Non-pigmented ciliary epithelial cell (primary cell): ENCODE results near the gene SESTD1.
"Not testable (repeated sequence)": the region's sequence is repeated elsewhere in the genome, so short reads cannot be mapped to it uniquely, and the experiment has no call there.

Source experiments
- DNase-seq: peaks from one replicate; pipeline ENCODE4 v3.0.0-alpha.2; 2010; ENCODE audit warnings: low read depth

The SESTD1 gene

GRCh38 chr2:179106342-179106675 is 158.3 kb downstream of the SESTD1 start:
- DNase-seq = no peak

GRCh38 chr2:179104736-179105135 is 159.9 kb downstream of the SESTD1 start:
- DNase-seq = peak; percentile 13

- no peak for DNase-seq
Measured at GRCh38 chr2:179098080-179098689, 166.4 kb downstream of the SESTD1 start.

GRCh38 chr2:179097131-179097530 is 167.5 kb downstream of the SESTD1 start:
- no peak for DNase-seq

- no peak for DNase-seq
Measured at GRCh38 chr2:179096090-179096489, 168.5 kb downstream of the SESTD1 start.

- DNase-seq = not testable (repeated sequence)
Measured at GRCh38 chr2:179092912-179093311, 171.7 kb downstream of the SESTD1 start.

- no peak for DNase-seq
Measured at GRCh38 chr2:179082697-179083096, 181.9 kb downstream of the SESTD1 start.

GRCh38 chr2:179081954-179082353 is 182.7 kb downstream of the SESTD1 start:
- DNase-seq = no peak

GRCh38 chr2:179072527-179072926 is 192.1 kb downstream of the SESTD1 start:
- no peak for DNase-seq

GRCh38 chr2:179071810-179072355 is 192.7 kb downstream of the SESTD1 start:
- DNase-seq = no peak

GRCh38 chr2:179070895-179071294 is 193.7 kb downstream of the SESTD1 start:
- DNase-seq = no peak

GRCh38 chr2:179069685-179070084 is 194.9 kb downstream of the SESTD1 start:
- DNase-seq = no peak

- no peak for DNase-seq
Measured at GRCh38 chr2:179068991-179069643, 195.5 kb downstream of the SESTD1 start.

GRCh38 chr2:179059026-179059700 is 205.5 kb downstream of the SESTD1 start:
- DNase-seq = no peak

- DNase-seq = no peak
Measured at GRCh38 chr2:179057737-179058136, 206.9 kb downstream of the SESTD1 start.

GRCh38 chr2:179053568-179053967 is 211.1 kb downstream of the SESTD1 start:
- not testable (repeated sequence) for DNase-seq
